Astrocyte (in vitro differentiated cells and primary cell): Measurements from ENCODE around the gene LHX1. TPM values are rescaled to one million over a fixed set of nuclear protein-coding genes. Genes with fewer than 3 reads are reported as not detected.
A peak's percentile ranks its signal among the peaks of the same experiment; 100 is the strongest.

Experiments used
- DNase-seq: peaks from one replicate; pipeline ENCODE4 v3.0.0-alpha.2; 2010; ENCODE audit warnings: low read depth
- FAIRE-seq: peaks from 2 replicates; lab custom pipeline; 2011; peaks lifted over from hg19 to GRCh38; lab: Jason Lieb, UNC
- H2AFZ ChIP-seq: 2 replicates; pipeline ENCODE4 v1.6.0; 2012; ENCODE audit warnings: low read depth, low read length, inconsistent platforms
- H3K27ac ChIP-seq: 2 replicates; pipeline ENCODE4 v1.5.1; 2011; ENCODE audit warnings: low read depth, low read length, inconsistent platforms
- H3K27me3 ChIP-seq: 2 replicates; pipeline ENCODE4 v1.6.0; 2011; ENCODE audit warnings: low read length, inconsistent platforms; ENCODE audit not compliant: insufficient read depth
- H3K36me3 ChIP-seq: 2 replicates; pipeline ENCODE4 v1.5.1; 2011; ENCODE audit warnings: low read length, inconsistent platforms; ENCODE audit not compliant: insufficient read depth
- H3K4me1 ChIP-seq: 2 replicates; pipeline ENCODE4 v1.5.1; 2011; ENCODE audit warnings: low read length, inconsistent platforms; ENCODE audit not compliant: insufficient read depth
- H3K4me2 ChIP-seq: 2 replicates; pipeline ENCODE4 v1.6.0; 2012; ENCODE audit warnings: low read length, inconsistent platforms
- H3K4me3 ChIP-seq: 2 replicates; pipeline ENCODE4 v1.5.1; 2011; ENCODE audit warnings: low read depth, mild to moderate bottlenecking, low read length, inconsistent platforms; ENCODE audit not compliant: insufficient read depth
- H3K79me2 ChIP-seq: 2 replicates; pipeline ENCODE4 v1.6.0; 2012; ENCODE audit warnings: mild to moderate bottlenecking, low read length, inconsistent platforms; ENCODE audit not compliant: insufficient read depth
- H3K9ac ChIP-seq: 2 replicates; pipeline ENCODE4 v1.6.0; 2012; ENCODE audit warnings: mild to moderate bottlenecking, low read length, inconsistent platforms
- H3K9me3 ChIP-seq: 2 replicates; pipeline ENCODE4 v1.5.1; 2012; ENCODE audit warnings: low read depth, mild to moderate bottlenecking, low read length, inconsistent platforms; ENCODE audit not compliant: insufficient read depth
- H4K20me1 ChIP-seq: 2 replicates; pipeline ENCODE4 v1.6.0; 2012; ENCODE audit warnings: low read length, inconsistent platforms; ENCODE audit not compliant: insufficient read depth
- H3K27ac Mint-ChIP-seq: one replicate; pipeline ENCODE4 v1.8.0; 2021; ENCODE audit warnings: mild to moderate bottlenecking, mixed read lengths; ENCODE audit not compliant: unreplicated experiment
- H3K27me3 Mint-ChIP-seq: one replicate; pipeline ENCODE4 v1.8.0; 2021; ENCODE audit warnings: low read depth, mixed read lengths; ENCODE audit not compliant: unreplicated experiment
- H3K36me3 Mint-ChIP-seq: one replicate; pipeline ENCODE4 v1.8.0; 2021; ENCODE audit warnings: low read depth, mixed read lengths; ENCODE audit not compliant: unreplicated experiment
- H3K4me1 Mint-ChIP-seq: one replicate; pipeline ENCODE4 v1.8.0; 2021; ENCODE audit warnings: low read depth, mixed read lengths; ENCODE audit not compliant: unreplicated experiment
- H3K4me3 Mint-ChIP-seq: one replicate; pipeline ENCODE4 v1.8.0; 2021; ENCODE audit warnings: mild to moderate bottlenecking, moderate library complexity, mixed read lengths; ENCODE audit not compliant: unreplicated experiment
- H3K9me3 Mint-ChIP-seq: one replicate; pipeline ENCODE4 v1.8.0; 2021; ENCODE audit warnings: mild to moderate bottlenecking, mixed read lengths; ENCODE audit not compliant: unreplicated experiment
- CTCF ChIP-seq: IDR thresholded peaks from 2 replicates; pipeline ENCODE4 v1.5.1; 2011; ENCODE audit warnings: low read depth, mild to moderate bottlenecking, inconsistent platforms, low read length, moderate library complexity; ENCODE audit not compliant: insufficient read depth
- EZH2 ChIP-seq: IDR thresholded peaks from 2 replicates; pipeline ENCODE4 v1.6.1; 2012; ENCODE audit warnings: mild to moderate bottlenecking, low read length, inconsistent platforms; ENCODE audit not compliant: insufficient read depth
- total RNA-seq: library from RNA; stranded (reverse); gene quantifications from 2 replicates; pipeline ENCODE4 v1.2.1, GENCODE V29; 2021

Gene LHX1
- total RNA-seq, 1 donor from 2014 or later, result 10.8 TPM

GRCh38 chr17:36920032-36921005, 17.0 kb upstream of the LHX1 start:
- Mint-ChIP-seq H3K9me3 (no peaks in the 10 kb centered on the region), H3K27me3 (no peaks in the 10 kb centered on the region), H3K36me3 (no peaks in the 10 kb centered on the region), H3K27ac (peak overlapping the region; percentile 95), H3K4me3 (peak overlapping the region; percentile 66), H3K4me1 (peaks cover 48% of the 10 kb centered on the region)
- Histone ChIP-seq H2AFZ (peak overlapping the region; percentile 69), H4K20me1 (no peaks in the 10 kb centered on the region), H3K4me2 (peak overlapping the region; percentile 79), H3K27ac (peak overlapping the region; percentile 87), H3K27me3 (no peaks in the 10 kb centered on the region), H3K36me3 (no peaks in the 10 kb centered on the region), H3K9me3 (no peaks in the 10 kb centered on the region), H3K4me1 (peaks cover 52% of the 10 kb centered on the region), H3K9ac (peak overlapping the region; percentile 74), H3K4me3 (no peak overlapping the region), H3K79me2 (no peaks in the 10 kb centered on the region)
- FAIRE-seq (no peak), DNase-seq (peak; percentile 70)
- TF ChIP-seq EZH2, result no peak
- TF ChIP-seq CTCF, result no peak

GRCh38 chr17:36921095-36921851, 16.0 kb upstream of the LHX1 start:
- Histone ChIP-seq H3K4me1 (peaks cover 52% of the 10 kb centered on the region), H2AFZ (peak overlapping the region; percentile 55), H3K27ac (peak overlapping the region; percentile 87), H3K9me3 (no peaks in the 10 kb centered on the region), H3K79me2 (no peaks in the 10 kb centered on the region), H3K9ac (peak overlapping the region; percentile 74), H3K36me3 (no peaks in the 10 kb centered on the region), H3K4me3 (no peak overlapping the region), H3K27me3 (peaks cover 2% of the 10 kb centered on the region), H4K20me1 (no peaks in the 10 kb centered on the region), H3K4me2 (peak overlapping the region; percentile 79)
- TF ChIP-seq EZH2 (no peak), CTCF (no peak)
- DNase-seq, result peak; percentile 72
- peaks cover 49% of the 10 kb centered on the region for H3K4me1 Mint-ChIP-seq
- peak overlapping the region; percentile 14 for H3K4me3 Mint-ChIP-seq
- no peaks in the 10 kb centered on the region for H3K9me3 Mint-ChIP-seq
- peak overlapping the region; percentile 92 for H3K27ac Mint-ChIP-seq
- H3K27me3 Mint-ChIP-seq, result peaks cover 9% of the 10 kb centered on the region
- FAIRE-seq, result no peak
- no peaks in the 10 kb centered on the region for H3K36me3 Mint-ChIP-seq
